Lower leg skin (tissue), 4 donors: ENCODE data around the gene TBC1D2. TPM values are rescaled to one million over a fixed set of nuclear protein-coding genes. Genes with fewer than 3 reads are reported as not detected.

Source experiments
- DNase-seq, 2 donors: peaks; one replicate each; pipeline ENCODE4 v3.0.0-alpha.2; 2019; ENCODE audit warnings: low spot score in 2 of 2
- H3K4me3 ChIP-seq: fragments of 200-600 bp; sonication (generic); 2 replicates; pipeline ENCODE4 v1.5.1; 2017; ENCODE audit warnings: mild to moderate bottlenecking, low read depth; ENCODE audit not compliant: poor library complexity, severe bottlenecking
- CTCF ChIP-seq, 3 donors: fragments of 450-650 bp; IDR thresholded peaks; one replicate each; pipeline ENCODE4 v1.5.1; 2016; ENCODE audit warnings: antibody characterized with exemption in 3 of 3, mild to moderate bottlenecking in 3 of 3, moderate library complexity in 2 of 3
- POLR2A ChIP-seq, 2 donors: fragments of 450-650 bp; IDR thresholded peaks; one replicate each; pipeline ENCODE4 v1.6.1; 2016 to 2017; ENCODE audit warnings: antibody characterized with exemption in 2 of 2, mild to moderate bottlenecking in 1 of 2, moderate library complexity in 1 of 2
- WGBS, 2 donors: methylation state at CpG; one replicate each; pipeline ENCODE4 v1.1.5; 2018; 5-methylcytosine and 5-hydroxymethylcytosine counted together
- intact Hi-C: fragments of 100-400 bp; cut with DNase I; formaldehyde crosslinking; loops from one replicate; pipeline ENCODE4 v1.15.0; 2023; ENCODE audit warnings: low total_unique reads
- total RNA-seq, 4 donors: library from RNA; depleted of rRNA; stranded (reverse); fragments of >200 nt; gene quantifications; one replicate each; pipeline ENCODE4 v1.1.0, GENCODE V29; 2016

The TBC1D2 gene
- 10 to 100 TPM; 35.4 to 56.3 (median 45.9) TPM for total RNA-seq

- intact Hi-C loops = loop anchor here (10.0 kb wide), 1 partner anchor 181 kb away; no protein-coding TSS in a partner anchor
- TF ChIP-seq CTCF (IDR thresholded peaks at IDR 0.05) (no peak), POLR2A (IDR thresholded peaks at IDR 0.05) (no peak)
- 0% methylated on average over 34 to 57 of the region's 64 CpGs for whole genome bisulfite sequencing, 2 donors
- peak within 1 kb of the TSS; percentile 82 for H3K4me3 ChIP-seq
- DNase-seq = peak; percentile 96 to 99
Measured at GRCh38 chr9:98255578-98256296, at the start of gene TBC1D2. TBC1D2 (minus strand) TSS chr9:98255649; CDS start chr9:98255541, 108 bp downstream.

GRCh38 chr9:98304381-98304780 is 48.9 kb upstream of the TBC1D2 start:
- WGBS, 2 donors = 79 to 86% methylated on average over 4 of the region's 4 CpGs
- TF ChIP-seq CTCF (IDR thresholded peaks at IDR 0.05) (no peak), POLR2A (IDR thresholded peaks at IDR 0.05) (no peak)
- intact Hi-C loops = no loop called here
- no peak for DNase-seq
- H3K4me3 ChIP-seq = no peak overlapping the region

GRCh38 chr9:98303633-98304125 is 48.2 kb upstream of the TBC1D2 start:
- H3K4me3 ChIP-seq = no peak overlapping the region
- no peak for TF ChIP-seq CTCF (IDR thresholded peaks at IDR 0.05)
- TF ChIP-seq POLR2A (IDR thresholded peaks at IDR 0.05) = no peak
- WGBS, 2 donors = 78 to 85% methylated on average over 8 of the region's 8 CpGs
- no peak for DNase-seq
- intact Hi-C loops = no loop called here

- WGBS, 2 donors = 91 to 92% methylated on average over 13 of the region's 13 CpGs
- no peak overlapping the region for H3K4me3 ChIP-seq
- intact Hi-C loops = no loop called here
- TF ChIP-seq CTCF (IDR thresholded peaks at IDR 0.05) (no peak), POLR2A (IDR thresholded peaks at IDR 0.05) (no peak)
- no peak for DNase-seq
Measured at GRCh38 chr9:98302938-98303632, 47.6 kb upstream of the TBC1D2 start.

- WGBS, 2 donors = 67 to 81% methylated on average over 5 of the region's 5 CpGs
- intact Hi-C loops = no loop called here
- DNase-seq = no peak
- TF ChIP-seq POLR2A (IDR thresholded peaks at IDR 0.05) (no peak), CTCF (IDR thresholded peaks at IDR 0.05) (no peak)
- H3K4me3 ChIP-seq = no peak overlapping the region
Measured at GRCh38 chr9:98302150-98302549, 46.7 kb upstream of the TBC1D2 start.
